Midbrain (tissue), 1 donor: Measurements from ENCODE around the gene SYT9.
A peak's percentile ranks its signal among the peaks of the same experiment; 100 is the strongest.
"Not testable (repeated sequence)": the region's sequence is repeated elsewhere in the genome, so short reads cannot be mapped to it uniquely, and the experiment has no call there.

ENCODE experiments used
- DNase-seq: peaks from one replicate; lab custom pipeline; 2025; lab: John Stamatoyannopoulos, UW

SYT9 gene

GRCh38 chr11:7275133-7275532 is 23.4 kb downstream of the SYT9 start:
- DNase-seq: no peak

GRCh38 chr11:7278314-7278917 is 26.7 kb downstream of the SYT9 start:
- peak; percentile 40 for DNase-seq

- no peak for DNase-seq
These were observed 28.0 kb downstream of the SYT9 start for GRCh38 chr11:7279676-7280075.

GRCh38 chr11:7281079-7281478 is 29.4 kb downstream of the SYT9 start:
- no peak for DNase-seq

- no peak for DNase-seq
These were observed 30.1 kb downstream of the SYT9 start for GRCh38 chr11:7281809-7282208.

- DNase-seq: no peak
These were observed 34.5 kb downstream of the SYT9 start for GRCh38 chr11:7286178-7286577.

GRCh38 chr11:7291100-7291829 is 39.6 kb downstream of the SYT9 start:
- no peak for DNase-seq

GRCh38 chr11:7292922-7293321 is 41.2 kb downstream of the SYT9 start:
- DNase-seq: no peak

GRCh38 chr11:7299393-7299792 is 47.7 kb downstream of the SYT9 start:
- DNase-seq: no peak

GRCh38 chr11:7300281-7300680 is 48.6 kb downstream of the SYT9 start:
- DNase-seq: no peak

GRCh38 chr11:7303146-7303545 is 51.4 kb downstream of the SYT9 start:
- no peak for DNase-seq

GRCh38 chr11:7306900-7307299 is 55.2 kb downstream of the SYT9 start:
- DNase-seq: no peak

GRCh38 chr11:7307836-7308235 is 56.1 kb downstream of the SYT9 start:
- no peak for DNase-seq

GRCh38 chr11:7311903-7312302 is 60.2 kb downstream of the SYT9 start:
- no peak for DNase-seq

GRCh38 chr11:7314811-7315604 is 63.3 kb downstream of the SYT9 start:
- DNase-seq: no peak

- DNase-seq: no peak
These were observed 67.8 kb downstream of the SYT9 start for GRCh38 chr11:7319501-7319900.

- no peak for DNase-seq
These were observed 68.6 kb downstream of the SYT9 start for GRCh38 chr11:7320306-7320705.

GRCh38 chr11:7321473-7322450 is 70.1 kb downstream of the SYT9 start:
- DNase-seq: no peak

- DNase-seq: no peak
These were observed 80.7 kb downstream of the SYT9 start for GRCh38 chr11:7332451-7332850.

- DNase-seq: no peak
These were observed 81.3 kb downstream of the SYT9 start for GRCh38 chr11:7332962-7333361.

- DNase-seq: not testable (repeated sequence)
These were observed 83.7 kb downstream of the SYT9 start for GRCh38 chr11:7335442-7335841.

GRCh38 chr11:7341551-7341950 is 89.8 kb downstream of the SYT9 start:
- no peak for DNase-seq
